GM12873 (cell line): ENCODE results near the gene FILIP1L.

Source experiments
- CTCF ChIP-seq: IDR thresholded peaks from 2 replicates; pipeline ENCODE4 v1.5.1; 2012; ENCODE audit warnings: low read depth, mild to moderate bottlenecking, moderate library complexity, low read length, control low read depth; ENCODE audit not compliant: insufficient read depth; ENCODE audit errors: missing control alignments

Gene FILIP1L

DNA sequence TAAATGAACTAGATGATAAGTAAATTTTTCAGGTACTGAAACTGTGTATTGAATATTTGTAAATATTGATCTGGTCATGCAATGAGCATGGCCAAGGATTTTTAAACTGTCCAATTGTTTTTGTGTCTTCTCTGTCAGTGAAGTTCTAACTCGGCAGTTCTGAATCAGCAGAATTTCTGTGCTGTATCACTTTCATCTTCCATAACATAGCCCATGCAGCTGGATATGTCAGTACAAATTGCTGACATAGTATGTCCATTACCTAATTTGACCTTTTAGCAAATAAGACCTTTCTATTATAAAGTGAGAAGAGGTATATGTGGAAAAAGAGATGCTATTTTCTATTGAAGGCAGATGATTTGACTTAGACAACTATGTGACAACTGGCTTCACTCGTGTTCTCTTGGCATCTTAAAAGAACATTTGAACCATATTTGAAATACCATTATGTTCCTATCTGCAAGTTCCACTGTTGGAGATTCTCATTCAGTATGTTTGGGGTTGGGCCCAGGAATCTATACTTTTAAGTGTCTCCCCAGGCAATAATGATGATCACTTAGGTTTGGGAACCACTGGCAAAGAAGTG lies 206.2 kb downstream of the FILIP1L start:
- TF ChIP-seq CTCF, result no peak

GRCh38 chr3:99903869-99904268 lies 210.4 kb downstream of the FILIP1L start:
- TF ChIP-seq CTCF, result no peak

GRCh38 chr3:99902091-99902490 lies 212.2 kb downstream of the FILIP1L start:
- TF ChIP-seq CTCF, result no peak

DNA sequence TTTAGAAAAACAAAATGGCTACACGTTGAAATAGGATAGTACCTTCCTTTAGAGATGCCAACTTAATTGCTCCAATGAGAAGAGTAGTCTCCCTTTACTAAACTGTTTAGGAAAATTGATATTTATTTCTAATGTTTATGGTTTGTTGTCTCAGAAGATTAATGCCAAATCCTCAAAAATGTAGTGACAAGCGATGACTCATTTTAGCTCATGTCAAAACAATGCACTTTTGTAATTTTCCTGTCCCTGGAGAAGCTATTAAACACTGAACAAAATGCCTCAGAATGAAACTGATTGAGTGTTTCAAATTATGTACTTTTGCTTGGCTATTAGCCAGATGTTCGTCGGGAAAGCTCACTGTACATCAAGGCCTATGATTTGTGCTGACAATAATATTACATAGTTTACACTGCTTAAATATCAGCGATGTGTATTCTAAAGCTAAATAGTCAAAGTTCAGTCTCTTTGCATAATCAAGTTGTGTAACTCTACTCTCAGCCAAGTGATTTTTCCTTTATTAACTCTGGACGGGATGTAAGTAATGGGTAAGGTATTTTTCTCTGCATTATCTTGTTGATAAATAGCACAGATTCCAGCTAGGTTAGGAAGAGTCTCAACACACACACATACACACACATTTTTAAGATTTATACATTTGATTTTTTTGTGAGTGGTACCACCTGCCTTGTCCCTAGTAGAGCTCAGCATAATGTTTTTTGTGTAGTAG lies 212.9 kb downstream of the FILIP1L start:
- TF ChIP-seq CTCF, result no peak

DNA sequence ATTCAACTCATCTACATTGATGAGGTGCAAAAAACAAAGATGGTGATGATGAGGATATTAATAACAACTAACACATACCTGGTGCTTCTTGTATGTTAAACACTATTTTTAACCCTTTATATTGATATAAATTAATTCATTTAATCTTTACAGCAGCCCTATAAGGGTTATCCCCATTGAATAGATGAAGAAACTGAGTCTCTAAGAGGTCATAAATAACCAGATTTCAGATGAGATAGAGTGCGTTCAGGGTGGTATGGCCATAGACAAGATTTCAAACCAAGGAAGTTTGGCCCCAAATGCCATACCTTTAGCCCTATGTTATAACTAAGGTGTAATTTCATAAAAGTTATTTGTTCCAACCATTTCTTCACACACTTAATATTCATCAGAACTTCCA lies 214.1 kb downstream of the FILIP1L start:
- TF ChIP-seq CTCF, result no peak

GRCh38 chr3:99899603-99900002 lies 214.7 kb downstream of the FILIP1L start:
- TF ChIP-seq CTCF, result no peak

DNA sequence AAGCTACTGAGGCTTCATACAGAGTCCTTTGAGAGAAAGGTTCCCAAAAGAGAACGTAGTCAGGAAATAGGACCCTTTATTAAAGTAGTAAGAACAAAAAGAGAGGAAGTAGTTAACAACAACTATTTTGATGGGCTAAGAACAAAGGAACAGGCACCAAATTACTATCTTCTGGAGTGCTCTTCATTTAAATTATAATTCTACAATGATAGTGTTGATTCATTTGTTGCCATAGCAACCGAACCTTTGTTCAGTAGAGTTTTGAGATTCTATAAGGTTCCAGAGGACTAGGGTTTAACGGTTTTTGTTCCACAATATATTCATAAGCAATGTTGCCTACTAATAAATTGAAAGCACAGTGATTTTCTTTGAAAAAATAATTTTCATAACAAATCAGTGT lies 217.8 kb downstream of the FILIP1L start:
- TF ChIP-seq CTCF, result no peak
